ENCODE data around the gene RBMX2.

The RBMX2 gene

DNA sequence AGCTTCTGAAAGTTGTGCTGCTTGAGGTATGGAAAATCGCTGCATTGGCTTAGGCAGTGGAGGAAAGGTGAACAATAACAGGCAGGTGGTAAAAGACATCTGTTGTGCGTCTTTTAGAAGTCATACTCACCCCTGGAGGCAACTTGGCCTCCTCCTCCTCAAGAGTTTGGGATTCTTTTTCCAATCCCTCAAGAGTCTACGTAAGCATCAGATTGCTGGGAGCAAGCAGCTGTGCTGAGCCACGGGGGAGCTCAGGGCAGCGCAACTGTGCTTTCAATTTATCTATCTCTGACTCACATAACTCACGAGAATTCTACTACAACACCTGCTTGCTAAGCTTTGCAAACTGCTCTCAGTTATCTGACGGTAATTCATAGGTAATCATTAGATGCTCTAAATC lies 6.4 kb upstream of the RBMX2 start:
- H3K4me3 ChIP-seq (ENCODE audit: low read length) = no peak overlapping the region
- TF ChIP-seq CTCF (conservative IDR thresholded peaks at IDR 0.05; ENCODE audit: low read length) = no peak
- DNase-seq (ENCODE audit: low read depth) = no peak

- no peak for TF ChIP-seq CTCF (conservative IDR thresholded peaks at IDR 0.05; ENCODE audit: low read length)
- DNase-seq (ENCODE audit: low read depth) = no peak
- peak overlapping the region; percentile 74 for H3K4me3 ChIP-seq (ENCODE audit: low read length)
Measured at GRCh38 chrX:130402208-130402684, 459 bp downstream of the RBMX2 start.

DNA sequence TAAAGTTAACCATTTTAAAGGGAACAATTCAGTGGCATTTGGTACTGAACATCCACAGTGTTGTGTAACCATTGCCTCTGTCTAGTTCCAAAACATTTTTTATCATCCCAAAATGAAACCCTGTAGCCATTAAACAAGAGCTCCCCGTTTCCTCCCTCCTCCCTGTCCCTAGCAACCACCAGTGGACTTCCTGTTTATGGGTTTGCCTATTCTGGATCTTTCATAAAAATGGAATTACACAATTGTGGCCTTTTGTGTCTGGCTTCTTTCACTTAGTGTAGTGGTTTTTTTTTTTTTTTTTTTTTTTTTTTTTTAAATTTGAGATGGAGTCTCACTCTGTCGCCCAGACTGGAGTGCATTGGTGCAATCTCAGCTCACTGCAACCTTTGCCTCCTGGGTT lies 11.6 kb downstream of the RBMX2 start:
- TF ChIP-seq CTCF (conservative IDR thresholded peaks at IDR 0.05; ENCODE audit: low read length) = no peak
- H3K4me3 ChIP-seq (ENCODE audit: low read length) = no peak overlapping the region
- DNase-seq (ENCODE audit: low read depth) = peak; percentile 38

DNA sequence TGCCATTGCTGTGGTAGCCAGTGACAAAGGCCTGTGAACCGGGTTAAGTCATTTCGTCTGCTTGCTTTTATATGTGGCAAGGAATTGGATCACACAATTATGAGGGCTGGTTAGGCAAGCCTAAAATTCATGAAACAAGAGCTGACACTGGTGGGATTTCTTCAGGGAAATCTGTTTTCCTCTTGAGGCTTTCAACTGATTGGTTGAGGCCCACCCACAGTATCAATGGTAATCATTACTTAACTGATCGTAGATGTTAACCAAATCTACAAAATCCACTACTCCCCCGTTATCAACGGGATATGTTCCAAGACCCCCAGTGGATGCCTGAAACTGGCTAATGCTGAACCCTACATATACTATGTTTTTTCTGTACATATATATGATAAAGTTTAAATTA lies 13.0 kb downstream of the RBMX2 start:
- DNase-seq (ENCODE audit: low read depth) = no peak
- TF ChIP-seq CTCF (conservative IDR thresholded peaks at IDR 0.05; ENCODE audit: low read length) = no peak
- H3K4me3 ChIP-seq (ENCODE audit: low read length) = no peak overlapping the region

DNA sequence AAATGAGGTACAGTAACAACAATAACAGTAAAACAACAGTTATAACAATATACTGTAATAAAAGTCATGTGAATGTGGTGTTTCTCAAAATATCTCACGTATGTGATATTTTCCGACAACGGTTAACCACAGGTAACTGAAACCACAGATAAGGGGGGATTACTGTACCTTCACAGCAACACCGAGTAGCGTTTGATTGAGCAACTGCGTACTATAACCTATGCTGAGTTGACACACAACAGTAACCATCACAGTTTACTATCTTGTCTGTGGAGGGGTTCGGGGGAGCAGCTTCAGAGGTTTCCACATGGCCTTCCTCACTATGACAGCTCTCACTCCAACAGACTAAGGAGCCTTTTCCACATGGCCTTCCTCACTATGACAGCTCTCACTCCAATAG lies 13.4 kb downstream of the RBMX2 start:
- DNase-seq (ENCODE audit: low read depth) = no peak
- TF ChIP-seq CTCF (conservative IDR thresholded peaks at IDR 0.05; ENCODE audit: low read length) = no peak
- no peak overlapping the region for H3K4me3 ChIP-seq (ENCODE audit: low read length)

GRCh38 chrX:130416785-130417184 lies 15.0 kb downstream of the RBMX2 start:
- TF ChIP-seq CTCF (conservative IDR thresholded peaks at IDR 0.05; ENCODE audit: low read length) = no peak
- DNase-seq (ENCODE audit: low read depth) = no peak
- no peak overlapping the region for H3K4me3 ChIP-seq (ENCODE audit: low read length)

GRCh38 chrX:130418066-130418465 lies 16.3 kb downstream of the RBMX2 start:
- no peak for TF ChIP-seq CTCF (conservative IDR thresholded peaks at IDR 0.05; ENCODE audit: low read length)
- no peak for DNase-seq (ENCODE audit: low read depth)
- H3K4me3 ChIP-seq (ENCODE audit: low read length) = no peak overlapping the region
